HepG2 (cell line): ENCODE results near the gene ZNF578. TPM values are rescaled to one million over a fixed set of nuclear protein-coding genes. Genes with fewer than 3 reads are reported as not detected.
"Not testable (repeated sequence)": the region's sequence is repeated elsewhere in the genome, so short reads cannot be mapped to it uniquely, and the experiment has no call there.

ENCODE experiments used
- ATAC-seq: fragments of 200-7000 bp; cut with Tn5 transposase; 3 replicates; pipeline ENCODE4 v1.9.1; 2020; ENCODE audit warnings: mild to moderate bottlenecking, moderate library complexity
- BruUV-seq: library from RNA; stranded (reverse); fragments of 400-500 nt; replicated peaks from 2 replicates; lab custom pipeline; 2021; lab: Mats Ljungman, UMichigan
- CTCF ChIA-PET: fragments of 300-600 bp; formaldehyde crosslinking; extraction: SDS; loops from one replicate; lab custom pipeline; 2021; ENCODE audit warnings: low total read pairs, inconsistent platforms, low intra/inter-chr PET ratio; lab: Yijun Ruan, JAX
- POLR2A ChIA-PET: fragments of 350-600 bp; sonication (Branson Sonifier 250); formaldehyde crosslinking; loops from one replicate; lab custom pipeline; 2020; ENCODE audit warnings: antibody characterized with exemption, inconsistent platforms; lab: Yijun Ruan, JAX
- DNase-seq: peaks from one replicate; pipeline ENCODE4 v3.0.0-alpha.2; 2015; ENCODE audit warnings: low spot score
- FAIRE-seq: peaks from 3 replicates; lab custom pipeline; 2011; peaks lifted over from hg19 to GRCh38; lab: Jason Lieb, UNC
- H2AFZ ChIP-seq: one replicate; pipeline ENCODE4 v1.6.1; 2011; ENCODE audit warnings: low read length, inconsistent platforms
- H3K27ac ChIP-seq: fragments of 300-600 bp; 3 replicates; pipeline ENCODE4 v1.8.0; 2011; ENCODE audit warnings: mixed run types, mild to moderate bottlenecking, mixed read lengths, low read length, inconsistent platforms; ENCODE audit not compliant: insufficient read depth; ENCODE audit errors: extremely low read length
- H3K27me3 ChIP-seq, 2 experiments: fragments of 200-600 bp in 1 of 2; 2 replicates in 1 of 2; 3 replicates in 1 of 2; pipeline versions ENCODE4 v1.6.0 to v1.8.0; 2011; ENCODE audit warnings: low read length in 2 of 2, mild to moderate bottlenecking in 2 of 2, moderate library complexity in 2 of 2, inconsistent platforms in 1 of 2; ENCODE audit not compliant: insufficient read depth in 2 of 2, control insufficient read depth in 1 of 2
- H3K36me3 ChIP-seq, 2 experiments: fragments of 200-600 bp in 1 of 2; replicated peaks in 1 of 2; 2 replicates in 1 of 2; 3 replicates in 1 of 2; pipeline versions ENCODE4 v1.5.1 to v1.8.0; 2011; ENCODE audit warnings: low read length in 2 of 2, inconsistent platforms in 1 of 2; ENCODE audit not compliant: insufficient read depth in 2 of 2, control insufficient read depth in 1 of 2
- H3K4me1 ChIP-seq: 2 replicates; pipeline ENCODE4 v1.5.1; 2012; ENCODE audit warnings: low read length, inconsistent platforms; ENCODE audit not compliant: insufficient read depth
- H3K4me2 ChIP-seq: 2 replicates; pipeline ENCODE4 v1.6.0; 2011; ENCODE audit warnings: low read depth, low read length, inconsistent platforms
- H3K4me3 ChIP-seq, 3 experiments: fragments of 200-600 bp in 1 of 3; sonication (generic), shearing (Covaris generic) in 1 of 3; replicated peaks in 1 of 3; 2 replicates each; pipeline ENCODE4 v1.5.1; 2011 to 2016; ENCODE audit warnings: low read length in 3 of 3, inconsistent platforms in 2 of 3, low read depth in 2 of 3, mild to moderate bottlenecking in 2 of 3, control low read depth in 1 of 3, mixed read lengths in 1 of 3; ENCODE audit not compliant: insufficient read depth in 1 of 3
- H3K79me2 ChIP-seq: one replicate; pipeline ENCODE4 v1.6.1; 2011; ENCODE audit warnings: low read length, inconsistent platforms; ENCODE audit not compliant: insufficient read depth
- H3K9ac ChIP-seq: 2 replicates; pipeline ENCODE4 v1.6.0; 2011; ENCODE audit warnings: mild to moderate bottlenecking, low read depth, low read length, inconsistent platforms; ENCODE audit not compliant: insufficient read depth
- H3K9me3 ChIP-seq: 2 replicates; pipeline ENCODE4 v1.5.1; 2012; ENCODE audit warnings: mild to moderate bottlenecking, low read length
- H4K20me1 ChIP-seq: 2 replicates; pipeline ENCODE4 v1.6.0; 2011; ENCODE audit warnings: inconsistent platforms, mild to moderate bottlenecking, low read length, moderate library complexity; ENCODE audit not compliant: insufficient read depth
- CAMTA2 ChIP-seq: sonication (generic); formaldehyde crosslinking; IDR thresholded peaks from 2 replicates; pipeline ENCODE4 v1.4.0; 2020; ENCODE audit warnings: mild to moderate bottlenecking, missing genetic modification reagents, borderline replicate concordance
- SMYD3 ChIP-seq: sonication (generic); formaldehyde crosslinking; IDR thresholded peaks from 2 replicates; pipeline ENCODE4 v1.8.1; 2023; ENCODE audit warnings: mild to moderate bottlenecking, missing genetic modification reagents
- STAT6 ChIP-seq: sonication (generic); formaldehyde crosslinking; IDR thresholded peaks from 2 replicates; pipeline ENCODE4 v1.4.0; 2020; ENCODE audit warnings: missing genetic modification reagents, mild to moderate bottlenecking, borderline replicate concordance
- ZNF24 ChIP-seq: fragments of 450-650 bp; IDR thresholded peaks from 2 replicates; pipeline ENCODE4 v1.6.1; 2017; ENCODE audit warnings: antibody characterized with exemption, mild to moderate bottlenecking
- ZNF274 ChIP-seq: sonication (generic); formaldehyde crosslinking; IDR thresholded peaks from 2 replicates; pipeline ENCODE4 v1.5.1; 2020; ENCODE audit warnings: mild to moderate bottlenecking, missing genetic modification reagents
- WGBS: methylation state at CpG from one replicate; pipeline ENCODE4 v1.1.6; 2017; ENCODE audit warnings: low lambda C conversion rate; 5-methylcytosine and 5-hydroxymethylcytosine counted together
- in situ Hi-C: cut with HindIII; loops from 2 replicates; pipeline ENCODE4 v1.10.0; 2017; ENCODE audit warnings: low pct_unique_long_range_greater_than_20kb; ENCODE audit not compliant: extremely low pct_ligation_motif_present
- intact Hi-C: fragments of 100-400 bp; cut with micrococcal nuclease; formaldehyde crosslinking; loops from one replicate; pipeline ENCODE4 v1.10.0; 2022; ENCODE audit not compliant: unreplicated experiment
- polyA plus RNA-seq, 8 experiments: library from polyadenylated mRNA; depleted of rRNA in 3 of 8; stranded (reverse) in 7 of 8; unstranded in 1 of 8; fragments of >200 nt; fragmentation: Illumina TruSeq in 4 of 8; extraction: Trizol in 4 of 8; gene quantifications; 2 replicates each; pipeline versions ENCODE4 v1.2.1 to v1.2.3, GENCODE V29; 2011 to 2016; ENCODE audit warnings: low read depth in 4 of 8, missing spikeins in 1 of 8, mixed read lengths in 1 of 8; ENCODE audit not compliant: insufficient read depth in 1 of 8
- total RNA-seq, 5 experiments: library from RNA; depleted of rRNA; stranded (reverse); fragments of >200 nt; fragmentation: Illumina TruSeq; extraction: Trizol; gene quantifications; 2 replicates each; pipeline ENCODE4 v1.2.3, GENCODE V29; 2016; ENCODE audit warnings: low read depth in 1 of 5

The ZNF578 gene
- total and polyA plus RNA-seq, 2 of the 13 experiments (the other 11 are each of a cell fraction or from before 2014, with no cell fraction given) = not detected

DNA sequence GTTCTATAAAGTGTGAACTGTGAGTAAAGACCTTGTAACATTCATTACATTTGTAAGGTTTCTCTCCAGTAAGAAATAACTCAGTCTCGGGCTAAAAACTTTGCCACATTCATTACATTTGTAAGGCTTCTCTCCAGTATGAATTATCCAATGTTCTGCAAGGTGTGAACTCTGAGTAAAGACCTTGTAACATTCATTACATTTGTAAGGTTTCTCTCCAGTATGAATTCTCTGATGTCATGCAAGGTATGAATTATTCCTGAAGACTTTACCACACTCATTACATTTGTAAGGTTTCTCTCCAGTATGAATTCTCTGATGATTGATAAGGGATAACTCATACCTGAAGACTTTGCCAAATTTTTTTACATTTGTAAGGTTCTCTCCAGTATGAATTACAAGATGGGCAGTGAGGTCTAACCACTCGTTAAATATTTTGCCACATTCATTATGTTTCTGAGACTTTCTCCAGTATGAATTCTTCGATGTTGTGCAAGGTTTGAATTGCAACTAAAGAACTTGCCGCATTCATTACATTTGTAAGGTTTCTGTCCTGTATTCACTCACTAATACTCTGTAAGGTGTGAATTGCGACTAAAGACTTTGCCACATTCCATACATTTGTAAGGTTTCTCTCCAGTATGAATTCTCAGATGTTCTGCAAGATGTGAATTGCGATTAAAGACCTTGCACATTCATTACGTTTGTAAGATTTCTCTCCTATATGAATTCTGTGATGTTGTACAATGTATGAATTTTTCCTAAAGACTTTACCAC is 21.2 kb downstream of the ZNF578 start:
- POLR2A ChIA-PET = no interaction called here

GRCh38 chr19:52484111-52484743 is 30.9 kb downstream of the ZNF578 start:
- in situ Hi-C loops, POLR2A ChIA-PET, H2AFZ ChIP-seq, intact Hi-C loops, BruUV-seq, H3K27ac ChIP-seq, H4K20me1 ChIP-seq, H3K79me2 ChIP-seq, DNase-seq, H3K4me2 ChIP-seq, H3K36me3 ChIP-seq, FAIRE-seq, ATAC-seq, CTCF ChIA-PET, H3K4me3 ChIP-seq, H3K9ac ChIP-seq, H3K27me3 ChIP-seq, H3K4me1 ChIP-seq: not testable (repeated sequence)
- peaks cover 73% of the 10 kb centered on the region for H3K9me3 ChIP-seq
- WGBS = 42% methylated on average over 7 of the region's 7 CpGs

More for the DNA sequence above, 21.2 kb downstream of the ZNF578 start:
- no peak for ATAC-seq
- no peak overlapping the region for H3K27ac ChIP-seq
- H2AFZ ChIP-seq = no peak overlapping the region
- H3K4me2 ChIP-seq = no peak overlapping the region
- CTCF ChIA-PET = no interaction called here
- no peaks in the 10 kb centered on the region for H3K79me2 ChIP-seq
- no peaks in the 10 kb centered on the region for H3K4me1 ChIP-seq
- no peak for FAIRE-seq
- no peaks in the 10 kb centered on the region for H4K20me1 ChIP-seq
- in situ Hi-C loops = no loop called here
- H3K4me3 ChIP-seq = no peak overlapping the region
- intact Hi-C loops = no loop called here
- DNase-seq = no peak
- H3K36me3 ChIP-seq = no peaks in the 10 kb centered on the region
- WGBS = 29% methylated on average over 7 of the region's 7 CpGs
- H3K27me3 ChIP-seq = no peaks in the 10 kb centered on the region
- BruUV-seq = no TSS peak
- no peak overlapping the region for H3K9ac ChIP-seq
- no peak for TF ChIP-seq STAT6
- no peak for TF ChIP-seq CAMTA2 (CRISPR knock-in tag)
- no peak for TF ChIP-seq ZNF24
- TF ChIP-seq ZNF274 (CRISPR knock-in tag) = peak; percentile 95; the same call in 1 of the 2 replicates
- TF ChIP-seq SMYD3 (CRISPR knock-in tag) = no peak
- H3K9me3 ChIP-seq = peaks cover 98% of the 10 kb centered on the region

- in situ Hi-C loops, H3K4me1 ChIP-seq, H3K36me3 ChIP-seq, H2AFZ ChIP-seq, H4K20me1 ChIP-seq, H3K4me2 ChIP-seq, H3K27ac ChIP-seq, BruUV-seq, H3K9ac ChIP-seq, ATAC-seq, DNase-seq, H3K4me3 ChIP-seq, CTCF ChIA-PET, FAIRE-seq, POLR2A ChIA-PET, H3K27me3 ChIP-seq, intact Hi-C loops, H3K79me2 ChIP-seq: not testable (repeated sequence)
- 6% methylated on average over 6 of the region's 7 CpGs for WGBS
- H3K9me3 ChIP-seq = peaks cover 72% of the 10 kb centered on the region
Measured at GRCh38 chr19:52485064-52485463, 31.7 kb downstream of the ZNF578 start.
